NCI-H1436 (cell line): ENCODE results near the gene CHRNB1.
A peak's percentile ranks its signal among the peaks of the same experiment; 100 is the strongest.

Source experiments
- DNase-seq: peaks from one replicate; lab custom pipeline; 2025; lab: John Stamatoyannopoulos, UW

Gene CHRNB1, protein sequence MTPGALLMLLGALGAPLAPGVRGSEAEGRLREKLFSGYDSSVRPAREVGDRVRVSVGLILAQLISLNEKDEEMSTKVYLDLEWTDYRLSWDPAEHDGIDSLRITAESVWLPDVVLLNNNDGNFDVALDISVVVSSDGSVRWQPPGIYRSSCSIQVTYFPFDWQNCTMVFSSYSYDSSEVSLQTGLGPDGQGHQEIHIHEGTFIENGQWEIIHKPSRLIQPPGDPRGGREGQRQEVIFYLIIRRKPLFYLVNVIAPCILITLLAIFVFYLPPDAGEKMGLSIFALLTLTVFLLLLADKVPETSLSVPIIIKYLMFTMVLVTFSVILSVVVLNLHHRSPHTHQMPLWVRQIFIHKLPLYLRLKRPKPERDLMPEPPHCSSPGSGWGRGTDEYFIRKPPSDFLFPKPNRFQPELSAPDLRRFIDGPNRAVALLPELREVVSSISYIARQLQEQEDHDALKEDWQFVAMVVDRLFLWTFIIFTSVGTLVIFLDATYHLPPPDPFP

DNA sequence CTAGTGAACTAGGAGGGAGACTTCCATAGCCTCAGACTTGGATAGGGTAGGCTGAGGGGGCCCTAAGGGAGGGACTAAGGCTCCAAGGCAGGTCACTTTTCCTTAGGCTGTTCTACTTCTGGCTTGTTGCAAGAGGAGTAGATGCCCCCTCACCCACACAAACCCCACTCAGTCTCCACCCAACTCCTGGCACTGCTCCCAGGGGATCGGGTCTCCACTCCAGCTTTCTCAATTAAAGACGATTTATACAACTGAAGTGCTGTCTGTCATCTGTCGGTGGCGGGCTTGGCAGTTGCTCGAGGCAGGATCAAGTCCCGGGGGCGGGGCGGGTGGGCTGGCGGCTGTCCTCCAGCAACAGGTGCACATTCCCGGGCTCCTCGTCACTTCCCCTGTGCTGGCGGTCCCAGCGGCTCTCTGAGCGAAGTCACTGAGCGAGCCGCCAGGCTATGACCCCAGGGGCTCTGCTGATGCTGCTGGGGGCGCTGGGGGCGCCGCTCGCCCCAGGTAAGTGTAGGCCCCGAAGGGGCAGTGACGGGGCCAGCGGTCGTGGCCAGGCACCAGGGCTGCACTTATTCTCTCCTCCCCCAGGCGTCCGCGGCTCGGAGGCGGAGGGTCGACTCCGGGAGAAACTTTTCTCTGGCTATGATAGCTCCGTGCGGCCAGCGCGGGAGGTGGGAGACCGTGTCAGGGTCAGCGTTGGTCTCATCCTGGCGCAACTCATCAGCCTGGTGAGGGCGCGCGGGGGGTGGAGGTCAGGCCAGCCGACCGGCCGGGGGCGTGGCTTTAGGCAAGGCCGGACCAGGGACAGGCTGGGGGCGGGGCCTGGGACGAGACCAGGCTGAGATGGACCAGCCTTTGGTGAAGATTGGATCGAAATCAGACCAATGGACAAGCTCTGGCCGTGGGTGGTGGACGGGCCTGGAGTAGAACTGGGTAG, at the start of gene CHRNB1:
CHRNB1 (plus strand) TSS at position 380 of the 937 bp plus-strand sequence; CDS start at position 447, 67 bp downstream.
- peak; percentile 86 for DNase-seq

DNA sequence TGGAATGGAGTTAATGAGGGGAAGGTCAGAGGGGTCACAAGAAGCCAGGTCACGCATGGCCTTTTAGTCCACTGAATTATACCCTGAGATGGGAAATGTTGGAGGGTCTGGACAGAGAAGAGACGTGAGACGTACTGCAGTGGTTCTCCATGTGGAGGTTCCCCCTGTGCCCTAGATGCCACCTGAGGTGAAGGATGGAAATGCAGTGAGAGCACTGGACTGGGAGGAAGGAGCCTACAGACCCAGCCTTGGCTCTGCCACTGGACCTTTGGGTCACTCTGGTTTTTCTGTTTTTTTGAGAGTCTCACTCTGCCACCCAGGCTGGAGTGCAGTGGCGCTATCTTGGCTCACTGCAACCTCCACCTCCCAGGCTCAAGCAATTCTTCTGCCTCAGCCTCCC, 48.7 kb upstream of the CHRNB1 start:
- DNase-seq, result no peak

DNA sequence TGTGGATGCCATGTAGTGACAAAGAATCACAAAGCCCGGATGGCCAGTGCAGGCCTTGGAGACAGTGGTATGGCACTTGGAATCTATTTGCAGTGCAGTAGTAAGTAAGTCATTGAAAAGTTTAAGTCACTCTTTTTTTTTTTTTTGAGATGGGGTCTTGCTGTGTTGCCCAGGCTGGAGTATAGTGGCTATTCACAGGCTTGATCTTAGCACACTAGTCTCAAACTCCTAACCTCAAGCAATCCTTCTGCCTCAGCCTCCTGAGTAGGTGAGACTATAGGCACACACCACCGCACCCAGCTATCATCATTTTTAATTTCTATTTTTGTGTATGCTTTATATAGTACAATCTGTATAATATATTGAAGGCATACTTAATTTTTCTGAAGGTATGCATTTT, 46.2 kb upstream of the CHRNB1 start:
- no peak for DNase-seq

DNA sequence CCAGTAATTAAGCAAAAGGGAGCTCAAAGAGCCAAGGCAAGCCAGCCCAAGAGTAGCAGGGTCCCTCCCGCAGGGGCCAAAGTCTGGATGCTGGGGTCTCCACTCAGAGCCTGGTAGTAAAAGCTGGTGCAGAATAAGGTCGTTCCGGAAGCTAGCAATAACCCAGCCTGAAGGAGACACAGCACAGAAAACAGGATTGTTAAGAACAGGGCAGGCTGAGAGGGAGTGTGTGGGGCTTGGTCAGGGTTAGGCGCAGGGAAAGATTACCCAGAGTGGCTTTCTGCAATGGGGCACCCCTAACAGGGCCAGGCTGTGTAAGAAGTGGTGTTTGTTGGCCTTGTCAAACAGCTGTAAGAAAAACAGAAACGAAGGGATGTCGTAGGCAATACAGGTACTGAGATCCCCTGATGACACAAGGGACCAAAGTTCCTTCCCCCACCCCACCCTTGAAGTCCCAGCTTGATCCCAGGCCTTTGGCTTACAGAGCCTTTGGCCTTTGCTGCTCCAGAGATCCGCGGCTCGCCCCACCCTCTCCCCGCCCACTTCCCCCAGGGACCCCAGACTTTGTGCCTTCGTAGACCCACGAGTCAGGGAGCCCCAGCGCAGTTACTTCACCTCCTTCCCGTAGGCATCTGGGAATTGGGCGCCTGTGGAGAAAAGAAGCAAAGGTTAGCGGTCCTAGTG, 41.7 kb upstream of the CHRNB1 start:
- DNase-seq, result peak; percentile 27

DNA sequence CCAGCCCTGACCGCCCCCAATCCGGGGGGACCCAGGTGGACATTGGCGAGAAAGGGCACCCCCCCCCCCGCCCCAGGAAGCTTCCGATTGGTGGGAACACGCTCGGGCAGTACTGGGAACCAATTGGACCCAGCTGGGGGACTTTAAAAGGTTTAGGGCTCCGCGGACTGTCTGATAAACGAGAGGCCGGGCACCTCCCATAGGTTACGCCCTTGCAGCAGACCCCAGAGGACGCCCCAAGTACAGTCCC, 41.2 kb upstream of the CHRNB1 start:
- DNase-seq, result no peak

DNA sequence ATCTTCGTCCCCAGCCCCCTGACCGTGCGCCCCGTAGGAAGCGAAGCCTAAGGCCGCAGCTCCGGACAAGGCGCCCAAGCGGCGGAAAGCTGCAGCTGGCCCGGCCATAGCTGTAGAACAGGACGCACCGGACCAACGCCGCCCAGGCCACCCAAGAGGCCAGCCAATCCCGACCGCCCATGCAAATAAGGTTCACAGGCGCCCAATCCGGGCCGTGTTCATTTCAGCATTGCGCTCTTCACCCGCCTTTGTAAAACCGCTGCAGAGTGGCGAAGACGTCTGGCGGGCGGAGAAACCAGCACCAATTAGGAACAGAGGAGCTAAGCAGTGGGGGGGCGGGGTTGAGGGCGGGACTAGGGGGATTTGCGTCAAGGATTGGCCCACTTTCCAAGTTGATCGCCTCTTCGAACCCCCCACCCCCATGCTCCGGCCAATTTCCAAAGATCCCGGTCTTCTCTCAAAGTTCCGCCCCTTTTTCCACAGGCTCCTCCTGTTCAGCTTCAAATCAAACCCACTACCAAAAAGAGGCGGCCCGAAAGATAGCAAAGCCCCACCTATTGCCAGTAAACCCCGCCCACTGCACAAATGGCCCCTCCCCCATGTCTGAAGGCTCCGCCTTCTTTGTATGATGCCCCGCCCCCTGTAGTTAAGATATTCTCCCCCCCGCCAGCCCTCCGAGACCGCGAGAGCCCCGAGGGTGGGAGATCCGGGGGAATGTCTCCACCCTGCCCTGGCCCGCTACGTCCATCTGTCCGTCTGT, 40.7 kb upstream of the CHRNB1 start, which contains the start of gene TMEM256:
TMEM256 (minus strand) TSS at position 121 of the 760 bp plus-strand sequence; CDS start at position 108, 13 bp downstream.
- DNase-seq, result peak; percentile 98

DNA sequence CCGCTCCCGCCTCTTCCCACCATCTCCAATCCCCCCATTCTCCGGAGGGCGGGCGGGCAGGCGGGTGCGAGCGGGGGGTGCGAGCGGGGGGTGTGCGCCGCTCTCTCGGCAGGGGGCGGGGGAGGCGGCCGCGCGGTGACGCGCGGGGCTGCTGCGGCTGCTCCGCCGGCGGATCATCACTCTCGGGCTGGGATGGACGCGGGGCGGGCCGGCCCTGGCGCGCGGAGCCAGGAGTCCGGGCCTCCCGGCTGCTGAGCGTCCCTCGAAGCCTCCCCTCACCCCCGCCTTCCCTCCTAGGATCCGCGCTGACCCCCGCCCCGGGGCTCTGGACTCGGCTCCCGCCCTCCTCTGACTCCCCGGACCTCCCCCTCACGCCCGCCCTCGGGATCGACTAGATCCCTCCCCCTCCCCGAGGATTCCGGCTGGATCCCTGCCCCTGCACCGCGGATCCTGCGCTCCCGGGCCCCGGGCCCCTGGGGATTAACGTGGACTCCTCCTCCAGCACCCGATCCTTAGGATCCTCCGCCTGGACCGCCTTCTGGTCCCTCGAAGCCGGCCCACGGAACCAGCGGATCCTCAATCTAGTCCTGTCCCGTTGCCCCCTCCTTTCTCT, 40.0 kb upstream of the CHRNB1 start:
- no peak for DNase-seq

DNA sequence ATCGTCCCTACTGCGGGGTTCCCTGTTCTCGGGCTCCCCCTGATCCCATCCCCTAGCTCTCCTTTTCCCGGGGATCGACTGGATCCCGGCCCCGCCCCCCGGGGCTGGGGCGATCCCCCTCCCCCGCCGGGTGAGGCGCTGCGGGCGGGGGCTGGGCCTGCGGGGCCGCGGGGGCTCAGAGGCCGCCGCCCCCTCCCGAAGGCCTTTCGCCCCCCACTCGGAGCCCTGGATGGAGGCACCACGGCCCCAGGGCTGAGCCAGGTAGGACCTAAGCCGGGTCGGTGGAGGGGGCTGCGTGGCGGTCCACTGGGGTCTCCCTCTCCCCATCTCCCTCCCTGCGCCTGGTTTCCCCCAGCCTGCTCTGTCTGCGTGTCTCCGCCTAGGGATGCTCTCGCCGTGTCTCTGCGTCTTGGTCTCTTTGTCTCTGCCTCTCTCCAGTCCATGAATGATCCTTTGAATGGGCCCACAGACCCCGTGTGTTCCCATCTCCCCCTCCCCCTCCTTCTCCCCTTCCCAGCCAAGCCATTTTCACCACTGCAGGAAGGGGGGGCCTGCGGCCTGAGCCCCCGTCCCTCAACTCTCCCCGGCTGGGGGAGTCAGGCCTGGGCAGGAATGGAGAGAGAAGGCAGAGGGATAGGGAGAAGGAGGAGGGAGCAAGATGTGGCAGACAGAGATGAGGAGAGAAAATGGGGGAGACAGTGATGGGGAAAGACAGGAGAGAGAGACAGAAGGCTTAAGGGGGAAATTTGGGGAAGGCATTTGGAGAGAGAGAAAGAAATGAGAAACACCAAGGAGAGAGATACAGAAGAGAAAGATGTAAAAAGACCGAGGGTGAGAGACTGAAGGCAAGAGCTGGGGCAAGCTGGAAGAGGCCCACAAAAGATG, 39.3 kb upstream of the CHRNB1 start:
- DNase-seq, result no peak

DNA sequence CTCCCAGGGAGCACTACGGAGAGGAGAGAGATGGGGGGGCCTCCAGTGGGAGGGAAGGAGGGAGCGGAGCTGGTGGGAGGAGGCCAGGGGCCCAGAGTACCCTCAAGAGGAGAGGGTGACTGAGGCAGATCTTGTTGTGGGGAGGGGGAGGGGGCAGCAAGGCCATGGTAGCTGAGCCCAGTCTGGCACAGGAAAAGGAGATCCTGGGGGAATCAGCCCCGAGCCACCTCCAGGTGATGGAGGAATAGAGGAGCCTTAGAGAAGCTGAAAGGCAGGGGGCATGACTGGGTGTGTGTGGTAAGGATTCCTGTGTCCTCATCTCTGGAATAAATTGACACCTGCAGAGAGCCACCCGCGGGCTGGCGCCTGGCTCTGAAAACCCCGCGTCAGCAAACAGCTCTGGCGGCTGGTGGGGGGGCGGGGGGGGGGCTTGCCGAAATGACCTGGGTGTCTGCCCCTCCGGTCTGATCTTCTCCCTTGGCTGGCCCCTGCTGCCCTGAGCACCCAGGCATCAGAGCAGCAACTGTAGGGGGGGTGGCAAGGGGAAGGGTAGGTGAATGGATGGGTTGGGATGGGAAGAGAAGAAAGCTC, 38.5 kb upstream of the CHRNB1 start:
- no peak for DNase-seq

DNA sequence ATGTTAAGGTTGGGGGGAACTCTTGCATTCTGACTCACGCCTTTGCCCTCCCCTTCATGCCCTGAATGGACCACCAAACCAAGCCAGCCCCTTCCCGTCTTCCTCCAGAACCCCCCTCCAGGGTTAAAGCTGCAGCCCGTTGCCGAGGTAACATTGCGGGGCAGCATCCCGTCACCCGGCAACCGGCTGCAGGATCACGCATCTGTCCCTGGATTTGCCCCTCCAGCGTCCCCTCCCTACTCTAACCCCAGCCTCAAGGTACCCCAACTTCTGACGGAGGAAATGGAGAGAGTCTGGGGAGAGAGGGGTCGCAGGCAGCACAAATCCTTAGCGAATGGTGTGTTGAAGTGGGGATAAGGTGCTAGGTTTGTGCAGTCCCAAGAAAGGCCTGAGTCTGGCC, 37.8 kb upstream of the CHRNB1 start:
- no peak for DNase-seq

DNA sequence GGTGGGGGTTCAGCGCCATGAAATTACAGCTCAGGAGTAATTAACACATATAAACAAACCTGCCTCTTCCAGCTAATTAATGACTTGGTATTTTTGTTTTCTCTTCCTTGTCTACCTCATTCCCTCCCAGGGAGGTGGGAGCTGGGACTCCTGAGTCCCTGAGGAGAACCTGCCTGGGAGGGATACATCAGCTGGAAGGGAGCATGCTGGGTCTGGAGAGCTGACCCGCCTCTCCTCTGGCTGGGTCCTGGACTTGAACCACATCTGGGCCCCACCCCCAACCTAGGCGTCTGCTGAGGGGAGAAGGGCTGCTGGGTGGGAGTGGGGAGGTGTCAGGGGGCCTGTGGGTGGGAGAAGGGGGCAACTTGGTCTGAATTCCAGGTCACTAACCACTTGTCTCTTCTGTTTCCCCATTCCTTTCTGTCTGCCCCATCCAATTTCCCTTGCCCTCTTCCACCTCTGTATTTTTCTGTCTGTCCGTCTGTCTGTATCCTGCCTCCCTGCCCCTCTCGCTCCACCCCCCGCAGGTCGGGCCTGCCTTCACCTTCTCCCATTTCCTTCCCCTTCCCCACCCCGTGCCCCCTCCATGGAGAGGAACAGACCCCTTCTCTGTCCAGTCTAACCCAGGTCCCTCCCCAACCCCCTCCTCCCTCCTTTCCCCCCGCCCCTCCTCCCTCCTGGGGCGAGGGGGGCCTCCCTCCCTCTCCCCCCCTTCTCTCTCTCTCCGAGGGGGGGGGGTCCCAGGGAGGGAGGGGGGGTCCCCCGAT, 37.2 kb upstream of the CHRNB1 start, which contains the start of gene NLGN2:
NLGN2 (plus strand) TSS at position 361 of the 767 bp plus-strand sequence. CDS start 411 bp downstream, outside the sequence.
- DNase-seq, result no peak

DNA sequence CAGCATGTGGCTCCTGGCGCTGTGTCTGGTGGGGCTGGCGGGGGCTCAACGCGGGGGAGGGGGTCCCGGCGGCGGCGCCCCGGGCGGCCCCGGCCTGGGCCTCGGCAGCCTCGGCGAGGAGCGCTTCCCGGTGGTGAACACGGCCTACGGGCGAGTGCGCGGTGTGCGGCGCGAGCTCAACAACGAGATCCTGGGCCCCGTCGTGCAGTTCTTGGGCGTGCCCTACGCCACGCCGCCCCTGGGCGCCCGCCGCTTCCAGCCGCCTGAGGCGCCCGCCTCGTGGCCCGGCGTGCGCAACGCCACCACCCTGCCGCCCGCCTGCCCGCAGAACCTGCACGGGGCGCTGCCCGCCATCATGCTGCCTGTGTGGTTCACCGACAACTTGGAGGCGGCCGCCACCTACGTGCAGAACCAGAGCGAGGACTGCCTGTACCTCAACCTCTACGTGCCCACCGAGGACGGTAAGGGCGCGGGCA, 36.6 kb upstream of the CHRNB1 start:
- DNase-seq, result no peak

DNA sequence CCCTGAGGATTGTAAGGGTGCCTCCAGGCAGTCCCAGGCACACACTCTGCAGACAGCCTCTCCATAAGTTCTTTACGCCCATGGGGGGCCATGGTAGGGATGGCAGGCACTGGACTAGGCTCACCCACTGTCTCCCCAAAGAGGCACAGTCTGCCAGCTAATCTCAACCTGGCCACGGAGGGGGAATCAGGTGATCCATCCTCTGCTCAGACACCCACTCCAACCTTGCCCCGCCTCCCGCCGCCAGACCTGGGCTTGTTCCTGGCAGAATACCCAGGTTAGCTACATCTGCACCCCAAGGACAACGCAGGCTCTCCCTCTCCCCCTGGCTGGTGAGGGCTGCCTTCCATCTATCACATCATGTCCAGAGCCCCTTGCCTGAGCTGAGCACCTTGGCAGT, 36.0 kb upstream of the CHRNB1 start:
- no peak for DNase-seq

DNA sequence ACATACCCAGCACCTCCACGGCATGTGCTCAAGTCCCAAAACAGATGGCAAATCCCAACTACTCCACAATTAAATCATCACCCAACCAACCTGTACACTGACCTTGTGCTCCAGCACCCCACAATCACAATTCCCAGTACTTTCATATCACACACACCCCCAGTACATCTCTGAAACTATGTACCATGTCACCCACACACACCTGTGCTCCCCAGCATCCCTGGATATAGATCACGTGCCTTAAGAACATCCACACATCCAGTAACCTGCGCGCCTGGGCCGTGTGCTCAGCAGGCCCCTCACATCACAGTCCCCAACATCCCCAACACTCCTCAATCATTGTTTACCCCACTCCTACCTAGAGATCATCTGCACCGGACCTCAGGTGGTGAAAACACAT, 35.1 kb upstream of the CHRNB1 start:
- DNase-seq, result no peak

DNA sequence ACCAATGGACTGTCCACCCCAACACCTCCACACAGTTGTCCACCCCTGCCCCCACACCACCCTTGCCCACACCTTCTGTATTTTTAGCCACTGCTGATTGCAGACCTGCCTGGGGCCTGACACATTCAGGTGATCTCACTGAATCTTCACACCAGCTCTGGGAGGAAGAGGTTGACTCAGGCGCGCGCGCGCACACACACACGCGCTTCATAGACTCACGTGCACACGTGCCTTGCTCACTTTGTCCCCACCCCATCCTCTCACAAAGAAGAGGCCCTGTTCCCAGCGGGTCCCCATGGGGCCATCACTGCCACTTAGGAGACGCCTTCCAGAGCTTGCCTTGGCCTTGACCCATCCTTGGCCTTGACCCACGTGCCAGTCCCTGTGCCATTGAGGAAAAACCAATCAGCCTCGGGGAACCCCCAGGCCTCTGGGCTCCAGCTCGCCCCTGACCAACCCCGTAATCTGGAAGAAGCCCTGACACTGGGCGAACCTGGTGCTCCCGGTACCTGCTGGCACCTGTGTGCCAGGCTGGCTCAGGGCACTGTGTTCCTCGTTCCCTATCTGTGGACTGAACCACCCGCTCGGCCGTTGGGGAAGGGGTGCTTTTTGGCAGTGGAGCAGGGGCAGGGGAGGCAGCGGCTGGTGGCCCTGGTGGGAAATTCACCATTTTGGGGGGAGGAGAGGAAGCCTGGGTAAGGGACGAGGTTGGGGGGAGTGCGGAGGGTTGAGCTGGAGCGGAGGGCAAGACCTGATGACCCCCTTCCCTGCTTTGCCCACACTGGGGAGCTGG, 34.0 kb upstream of the CHRNB1 start:
- DNase-seq, result no peak

DNA sequence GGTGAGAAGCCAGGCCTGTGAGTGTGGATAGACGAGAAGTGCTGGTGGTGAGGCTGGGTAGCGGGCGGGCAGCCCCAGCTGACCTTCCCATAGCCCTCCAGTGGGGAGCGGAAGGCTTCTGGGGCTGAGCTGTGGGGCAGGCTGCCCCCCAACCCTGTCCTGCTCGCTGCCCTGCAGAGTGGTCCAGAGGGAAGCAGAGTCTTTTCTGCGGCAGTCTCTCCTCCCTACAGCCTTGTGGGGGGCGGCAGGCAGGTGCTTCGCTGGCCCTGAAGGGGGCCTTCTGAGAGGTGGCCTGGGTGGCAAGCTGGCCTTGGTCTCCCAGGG, 33.5 kb upstream of the CHRNB1 start:
- no peak for DNase-seq

DNA sequence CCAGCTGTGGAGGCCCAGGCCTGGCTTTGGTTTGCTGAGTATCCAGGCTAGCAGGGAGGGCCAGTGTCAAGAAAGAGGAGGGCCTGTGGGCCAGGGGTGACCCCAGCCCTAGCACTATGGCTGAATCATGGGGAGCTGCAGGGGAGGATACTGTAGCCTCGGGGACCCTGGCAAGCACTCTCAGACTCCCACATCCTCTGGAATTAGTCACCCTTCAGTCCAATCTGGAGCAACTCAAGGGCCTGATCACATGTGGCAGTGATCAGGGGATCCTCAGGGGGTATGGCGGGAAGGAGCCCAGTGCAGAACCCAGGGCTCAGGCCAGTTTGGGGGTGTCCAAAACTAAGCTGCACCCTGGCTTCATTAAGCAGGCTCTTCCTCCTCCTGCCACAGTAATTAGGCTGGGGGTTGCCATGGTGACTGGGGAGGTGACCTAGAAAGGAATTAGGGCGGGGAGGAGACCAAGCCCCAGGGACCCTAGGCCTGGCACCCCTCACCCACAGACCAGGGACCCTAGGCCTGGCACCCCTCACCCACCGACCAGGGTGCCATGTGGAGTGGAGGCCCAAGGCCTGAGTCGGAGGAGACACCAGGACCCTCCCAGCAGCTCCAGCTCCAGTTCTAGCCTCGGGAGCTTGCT, 31.4 kb upstream of the CHRNB1 start:
- DNase-seq, result no peak

DNA sequence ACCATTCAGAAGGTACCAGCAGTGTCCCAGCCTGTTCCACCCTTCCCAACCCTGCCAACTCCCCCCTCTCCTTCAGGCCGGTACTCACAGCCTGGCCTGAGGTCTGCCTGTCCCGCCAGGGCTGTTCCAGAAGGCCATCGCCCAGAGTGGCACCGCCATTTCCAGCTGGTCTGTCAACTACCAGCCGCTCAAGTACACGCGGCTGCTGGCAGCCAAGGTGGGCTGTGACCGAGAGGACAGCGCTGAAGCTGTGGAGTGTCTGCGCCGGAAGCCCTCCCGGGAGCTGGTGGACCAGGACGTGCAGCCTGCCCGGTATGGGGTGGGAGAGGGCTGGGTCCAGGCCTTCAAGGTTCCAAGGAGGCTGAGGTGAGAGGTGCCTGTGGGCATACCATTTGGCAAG, 30.0 kb upstream of the CHRNB1 start:
- no peak for DNase-seq
